Uterus (tissue), 2 donors: Measurements from ENCODE around the gene MXD4.

Source experiments
- POLR2A ChIP-seq, 2 donors: fragments of 450-650 bp; IDR thresholded peaks; one replicate each; pipeline ENCODE4 v1.6.1; 2016; ENCODE audit warnings: antibody characterized with exemption in 2 of 2, mild to moderate bottlenecking in 1 of 2, moderate library complexity in 1 of 2
- TF ChIP-seq, protein P1 (sequence below), 4 experiments: fragments of 200-600 bp in 2 of 4; fragments of 450-650 bp in 2 of 4; sonication (generic) in 2 of 4; IDR thresholded peaks; one replicate each; pipeline ENCODE4 v1.5.1; 2016 to 2019; ENCODE audit warnings: antibody characterized with exemption in 4 of 4, mild to moderate bottlenecking in 2 of 4, moderate library complexity in 1 of 4

DNA sequence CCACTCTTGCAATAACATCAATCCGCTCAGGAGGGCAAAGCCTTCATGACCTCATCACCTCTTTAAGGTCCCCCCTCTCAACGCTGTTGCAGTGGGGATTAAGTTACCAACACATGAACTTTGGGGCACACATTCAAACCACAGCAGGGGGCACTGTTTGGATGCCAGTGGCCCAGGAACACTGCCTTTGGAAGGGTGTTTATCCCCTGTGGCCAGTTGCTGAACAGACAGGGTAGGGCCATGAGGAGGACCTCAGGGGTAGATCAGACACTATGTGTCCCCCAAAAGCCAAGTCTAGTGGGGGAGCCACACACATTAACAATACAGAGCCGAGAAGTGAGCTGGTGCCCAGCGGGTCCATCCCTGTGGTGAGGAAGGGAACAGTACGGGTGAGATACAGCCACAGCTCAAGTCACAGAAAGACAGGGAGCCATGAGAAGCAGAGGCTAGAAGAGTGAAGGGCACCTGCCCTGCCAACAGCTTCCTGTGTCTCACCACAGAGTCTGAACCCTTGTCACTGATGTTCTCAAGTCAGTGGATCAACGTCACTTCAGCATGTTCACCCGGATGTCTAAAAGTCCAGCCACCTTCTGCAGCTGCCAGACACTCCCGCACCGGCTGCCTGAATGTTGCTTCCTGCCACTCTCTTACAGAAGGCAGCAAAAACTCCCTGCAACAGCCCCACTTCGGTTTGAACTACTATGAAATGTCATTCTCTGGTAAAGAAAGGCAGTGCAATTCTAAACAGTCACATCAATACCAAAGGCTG is 19.9 kb upstream of the MXD4 start:
- TF ChIP-seq, protein P1, sequence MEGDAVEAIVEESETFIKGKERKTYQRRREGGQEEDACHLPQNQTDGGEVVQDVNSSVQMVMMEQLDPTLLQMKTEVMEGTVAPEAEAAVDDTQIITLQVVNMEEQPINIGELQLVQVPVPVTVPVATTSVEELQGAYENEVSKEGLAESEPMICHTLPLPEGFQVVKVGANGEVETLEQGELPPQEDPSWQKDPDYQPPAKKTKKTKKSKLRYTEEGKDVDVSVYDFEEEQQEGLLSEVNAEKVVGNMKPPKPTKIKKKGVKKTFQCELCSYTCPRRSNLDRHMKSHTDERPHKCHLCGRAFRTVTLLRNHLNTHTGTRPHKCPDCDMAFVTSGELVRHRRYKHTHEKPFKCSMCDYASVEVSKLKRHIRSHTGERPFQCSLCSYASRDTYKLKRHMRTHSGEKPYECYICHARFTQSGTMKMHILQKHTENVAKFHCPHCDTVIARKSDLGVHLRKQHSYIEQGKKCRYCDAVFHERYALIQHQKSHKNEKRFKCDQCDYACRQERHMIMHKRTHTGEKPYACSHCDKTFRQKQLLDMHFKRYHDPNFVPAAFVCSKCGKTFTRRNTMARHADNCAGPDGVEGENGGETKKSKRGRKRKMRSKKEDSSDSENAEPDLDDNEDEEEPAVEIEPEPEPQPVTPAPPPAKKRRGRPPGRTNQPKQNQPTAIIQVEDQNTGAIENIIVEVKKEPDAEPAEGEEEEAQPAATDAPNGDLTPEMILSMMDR (IDR thresholded peaks at IDR 0.05) = no peak
- no peak for TF ChIP-seq POLR2A (IDR thresholded peaks at IDR 0.05)
